IMR-90 (cell line): ENCODE measurements around the gene GRK5. TPM values are rescaled to one million over a fixed set of nuclear protein-coding genes. Genes with fewer than 3 reads are reported as not detected.
A peak's percentile ranks its signal among the peaks of the same experiment; 100 is the strongest.

Experiments
- ATAC-seq: fragments of 200-7000 bp; cut with Tn5 transposase; 2 replicates; pipeline ENCODE4 v1.9.1; 2020; ENCODE audit warnings: low read depth, mild to moderate bottlenecking, moderate library complexity
- BruUV-seq: library from RNA; stranded (reverse); fragments of 400-500 nt; replicated peaks from 2 replicates; lab custom pipeline; 2021; lab: Mats Ljungman, UMichigan
- CTCF ChIA-PET: fragments of 300-600 bp; formaldehyde crosslinking; extraction: SDS; loops from one replicate; lab custom pipeline; 2021; ENCODE audit warnings: antibody characterized with exemption; lab: Yijun Ruan, JAX
- POLR2A ChIA-PET: fragments of 300-600 bp; sonication (Branson Sonifier 250); formaldehyde crosslinking; loops from one replicate; lab custom pipeline; 2022; ENCODE audit warnings: antibody characterized with exemption; ENCODE audit not compliant: unreplicated experiment; lab: Charles Lee
- DNase-seq: peaks from one replicate; pipeline ENCODE4 v3.0.0; 2013
- H2AFZ ChIP-seq: replicated peaks from 2 replicates; pipeline ENCODE3; 2013; ENCODE audit warnings: low read length, mild to moderate bottlenecking; ENCODE audit not compliant: poor library complexity
- H2AK5ac ChIP-seq: 2 replicates; pipeline ENCODE4 v1.6.1; 2013; ENCODE audit warnings: low read depth, low read length, inconsistent platforms
- H2AK9ac ChIP-seq: replicated peaks from 2 replicates; pipeline ENCODE3; 2013; ENCODE audit warnings: mild to moderate bottlenecking, low read depth, low read length, moderate library complexity; ENCODE audit not compliant: poor library complexity
- H2BK120ac ChIP-seq: 2 replicates; pipeline ENCODE4 v1.6.1; 2013; ENCODE audit warnings: low read depth, low read length, inconsistent platforms
- H2BK15ac ChIP-seq: 3 replicates; pipeline ENCODE4 v1.6.1; 2013; ENCODE audit warnings: low read depth, low read length, inconsistent platforms
- H2BK20ac ChIP-seq: 2 replicates; pipeline ENCODE4 v1.6.1; 2013; ENCODE audit warnings: low read depth, mild to moderate bottlenecking, inconsistent platforms, low read length, moderate library complexity
- H2BK5ac ChIP-seq: 2 replicates; pipeline ENCODE4 v1.6.1; 2013; ENCODE audit warnings: mild to moderate bottlenecking, low read depth, low read length, inconsistent platforms; ENCODE audit not compliant: poor library complexity, severe bottlenecking
- H3K14ac ChIP-seq: replicated peaks from 2 replicates; pipeline ENCODE4 v1.6.1; 2013; ENCODE audit warnings: low read depth, low read length, inconsistent platforms
- H3K18ac ChIP-seq: 2 replicates; pipeline ENCODE4 v1.6.1; 2013; ENCODE audit warnings: low read depth, low read length, control low read depth
- H3K23ac ChIP-seq: 2 replicates; pipeline ENCODE4 v1.6.1; 2013; ENCODE audit warnings: low read depth, low read length, inconsistent platforms
- H3K27ac ChIP-seq: 2 replicates; pipeline ENCODE4 v1.5.1; 2013; ENCODE audit warnings: mild to moderate bottlenecking, control low read depth, low read length; ENCODE audit not compliant: insufficient read depth
- H3K27me3 ChIP-seq: 2 replicates; pipeline ENCODE4 v1.6.1; 2013; ENCODE audit warnings: low read length; ENCODE audit not compliant: control insufficient read depth, insufficient read depth
- H3K36me3 ChIP-seq: 2 replicates; pipeline ENCODE4 v1.6.1; 2013; ENCODE audit warnings: low read length, mixed read lengths; ENCODE audit not compliant: control insufficient read depth, insufficient read depth
- H3K4ac ChIP-seq: 2 replicates; pipeline ENCODE4 v1.6.1; 2013; ENCODE audit warnings: low read depth, low read length, inconsistent platforms
- H3K4me1 ChIP-seq: 2 replicates; pipeline ENCODE4 v1.6.1; 2013; ENCODE audit warnings: low read length, mixed read lengths; ENCODE audit not compliant: control insufficient read depth, insufficient read depth
- H3K4me2 ChIP-seq: 2 replicates; pipeline ENCODE4 v1.6.1; 2013; ENCODE audit warnings: low read depth, mild to moderate bottlenecking, control low read depth, low read length, moderate library complexity
- H3K4me3 ChIP-seq: 2 replicates; pipeline ENCODE4 v1.5.1; 2013; ENCODE audit warnings: low read depth, mild to moderate bottlenecking, control low read depth, low read length, moderate library complexity; ENCODE audit not compliant: insufficient read depth
- H3K56ac ChIP-seq: 2 replicates; pipeline ENCODE4 v1.6.1; 2013; ENCODE audit warnings: low read length, inconsistent platforms; ENCODE audit not compliant: insufficient read depth; ENCODE audit errors: extremely low read depth
- H3K79me1 ChIP-seq, 2 experiments: 2 replicates each; pipeline ENCODE4 v1.6.1; 2013; ENCODE audit warnings: low read length in 2 of 2, inconsistent platforms in 1 of 2, low read depth in 1 of 2
- H3K9ac ChIP-seq: 2 replicates; pipeline ENCODE4 v1.6.1; 2013; ENCODE audit warnings: low read depth, low read length, control low read depth
- H3K9me1 ChIP-seq: 2 replicates; pipeline ENCODE4 v1.6.1; 2013; ENCODE audit warnings: low read length, inconsistent platforms; ENCODE audit not compliant: insufficient read depth
- H3K9me3 ChIP-seq: 2 replicates; pipeline ENCODE4 v1.6.1; 2013; ENCODE audit warnings: low read length; ENCODE audit not compliant: control insufficient read depth, insufficient read depth
- H4K20me1 ChIP-seq: 2 replicates; pipeline ENCODE4 v1.6.1; 2013; ENCODE audit warnings: low read length, inconsistent platforms; ENCODE audit not compliant: insufficient read depth
- H4K5ac ChIP-seq: 2 replicates; pipeline ENCODE4 v1.6.1; 2013; ENCODE audit warnings: mild to moderate bottlenecking, low read depth, low read length, control low read depth
- H4K8ac ChIP-seq, 2 experiments: 2 replicates each; pipeline ENCODE4 v1.6.1; 2013; ENCODE audit warnings: low read depth in 2 of 2, low read length in 2 of 2, control low read depth in 1 of 2, inconsistent platforms in 1 of 2
- H4K91ac ChIP-seq: 2 replicates; pipeline ENCODE4 v1.6.1; 2013; ENCODE audit warnings: low read depth, low read length, inconsistent platforms; ENCODE audit not compliant: insufficient read depth
- MAZ ChIP-seq: IDR thresholded peaks from 2 replicates; pipeline ENCODE4 v1.6.1; 2012; ENCODE audit warnings: low read depth, mild to moderate bottlenecking, low read length, improper control_type of control experiment, moderate library complexity, borderline replicate concordance
- POLR2A ChIP-seq: IDR thresholded peaks from 2 replicates; pipeline ENCODE4 v1.6.1; 2012; ENCODE audit warnings: mild to moderate bottlenecking, low read depth, low read length
- WGBS, 2 experiments: methylation state at CpG; one replicate each; pipeline versions ENCODE4 v1.1.5 to v1.1.7; 2013; ENCODE audit warnings: missing lambda C conversion rate in 2 of 2; ENCODE audit not compliant: insufficient read length in 1 of 2; ENCODE audit errors: extremely low coverage in 2 of 2; 5-methylcytosine and 5-hydroxymethylcytosine counted together
- dilution Hi-C: fragments of 300-500 bp; cut with HindIII; formaldehyde crosslinking; loops from one replicate; pipeline ENCODE4 v1.14.3; 2018; ENCODE audit warnings: low sequenced_read_pairs; ENCODE audit not compliant: unreplicated experiment
- in situ Hi-C: fragments of 300-500 bp; cut with MboI; formaldehyde crosslinking; loops from 3 replicates; pipeline ENCODE4 v1.14.3; 2019; ENCODE audit warnings: low sequenced_read_pairs, inconsistent platforms, mixed read lengths
- intact Hi-C: fragments of 100-400 bp; cut with micrococcal nuclease; formaldehyde crosslinking; loops from 2 replicates; pipeline ENCODE4 v1.10.0; 2022
- polyA plus RNA-seq, 3 experiments: library from polyadenylated mRNA; depleted of rRNA; stranded (reverse); fragments of >200 nt; gene quantifications; 2 replicates each; pipeline ENCODE4 v1.2.3, GENCODE V29; 2012; ENCODE audit warnings: low replicate concordance in 1 of 3
- total RNA-seq: library from RNA; depleted of rRNA; stranded (reverse); fragments of >200 nt; gene quantifications from 2 replicates; pipeline ENCODE4 v1.2.3, GENCODE V29; 2012
- TF ChIP-seq, protein P1 (sequence below): conservative IDR thresholded peaks from 2 replicates; pipeline ENCODE4 v1.5.1; 2012; ENCODE audit warnings: mild to moderate bottlenecking, low read depth, low read length, improper control_type of control experiment

GRK5 gene
- total and polyA plus RNA-seq, 2 of the 4 experiments (the other 2 are of a cell fraction): 12.9 to 16.3 TPM

DNA sequence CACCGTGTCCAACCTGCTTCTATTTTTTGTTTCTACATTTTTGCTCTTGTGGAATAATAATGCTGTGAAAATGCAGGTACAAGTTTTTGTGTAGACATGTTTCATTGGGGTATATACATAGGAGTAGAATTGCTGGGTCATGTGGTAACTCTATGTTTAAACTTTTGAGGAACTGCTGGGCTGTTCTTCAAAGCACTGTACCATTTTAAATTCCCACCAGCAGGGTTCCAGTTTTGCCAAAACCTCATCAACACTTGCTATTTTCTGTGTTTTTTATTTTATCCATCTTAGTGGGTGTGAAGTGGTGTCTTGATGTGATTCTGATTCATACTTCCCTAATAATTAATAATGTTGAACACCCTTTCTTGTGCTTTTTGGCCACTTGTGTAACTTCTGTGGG is 196.6 kb downstream of the GRK5 start:
- no peak overlapping the region for H2AK9ac ChIP-seq
- TF ChIP-seq, protein P1, sequence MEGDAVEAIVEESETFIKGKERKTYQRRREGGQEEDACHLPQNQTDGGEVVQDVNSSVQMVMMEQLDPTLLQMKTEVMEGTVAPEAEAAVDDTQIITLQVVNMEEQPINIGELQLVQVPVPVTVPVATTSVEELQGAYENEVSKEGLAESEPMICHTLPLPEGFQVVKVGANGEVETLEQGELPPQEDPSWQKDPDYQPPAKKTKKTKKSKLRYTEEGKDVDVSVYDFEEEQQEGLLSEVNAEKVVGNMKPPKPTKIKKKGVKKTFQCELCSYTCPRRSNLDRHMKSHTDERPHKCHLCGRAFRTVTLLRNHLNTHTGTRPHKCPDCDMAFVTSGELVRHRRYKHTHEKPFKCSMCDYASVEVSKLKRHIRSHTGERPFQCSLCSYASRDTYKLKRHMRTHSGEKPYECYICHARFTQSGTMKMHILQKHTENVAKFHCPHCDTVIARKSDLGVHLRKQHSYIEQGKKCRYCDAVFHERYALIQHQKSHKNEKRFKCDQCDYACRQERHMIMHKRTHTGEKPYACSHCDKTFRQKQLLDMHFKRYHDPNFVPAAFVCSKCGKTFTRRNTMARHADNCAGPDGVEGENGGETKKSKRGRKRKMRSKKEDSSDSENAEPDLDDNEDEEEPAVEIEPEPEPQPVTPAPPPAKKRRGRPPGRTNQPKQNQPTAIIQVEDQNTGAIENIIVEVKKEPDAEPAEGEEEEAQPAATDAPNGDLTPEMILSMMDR: peak; percentile 24; the same call in 1 of the 2 replicates
- no peak for TF ChIP-seq POLR2A
- TF ChIP-seq MAZ: no peak
- no peak overlapping the region for H3K9ac ChIP-seq
- H2BK20ac ChIP-seq: peak overlapping the region; percentile 46; the same call in 1 of the 2 replicates
- no peak overlapping the region for H2BK5ac ChIP-seq
- peaks cover 10% of the 10 kb centered on the region for H4K20me1 ChIP-seq
- H4K91ac ChIP-seq: no peak overlapping the region
- H2BK120ac ChIP-seq: peak overlapping the region; percentile 26; the same call in 1 of the 2 replicates
- POLR2A ChIA-PET: no interaction called here
- ATAC-seq (no peak), DNase-seq (no peak)
- H3K14ac ChIP-seq: no peak overlapping the region
- H2BK15ac ChIP-seq: 0 out of 3 replicates have a peak overlapping the region, but pooled peaks have one; percentile 1
- CTCF ChIA-PET: no interaction called here
- no peaks in the 10 kb centered on the region for H3K27me3 ChIP-seq
- H3K36me3 ChIP-seq: peaks cover 33% of the 10 kb centered on the region
- H3K4me3 ChIP-seq: no peak overlapping the region
- no peak overlapping the region for H2AK5ac ChIP-seq
- no peak overlapping the region for H3K56ac ChIP-seq
- H4K5ac ChIP-seq: no peak overlapping the region
- BruUV-seq: no TSS peak
- H3K9me3 ChIP-seq: no peaks in the 10 kb centered on the region
- H3K23ac ChIP-seq: no peak overlapping the region; the same call in 1 of the 2 replicates
- no peak overlapping the region for H3K18ac ChIP-seq
- peaks cover 18% of the 10 kb centered on the region for H3K9me1 ChIP-seq
- intact Hi-C loops (no loop called here), dilution Hi-C loops (no loop called here), in situ Hi-C loops (no loop called here)
- peak overlapping the region; percentile 38; the same call in 1 of the 2 replicates for H3K27ac ChIP-seq
- H3K4me1 ChIP-seq: peaks cover 21% of the 10 kb centered on the region
- H3K4ac ChIP-seq: no peak overlapping the region
- H3K4me2 ChIP-seq: no peak overlapping the region
- peaks cover 23 to 77% of the 10 kb centered on the region in 2 experiments for H3K79me1 ChIP-seq
- H2AFZ ChIP-seq: no peak overlapping the region
- H4K8ac ChIP-seq: no peak overlapping the region
- WGBS, 2 experiments: no CpG with 5 or more reads among the region's 1 CpG
